Transverse colon (tissue), 4 donors: ENCODE measurements around the gene FANCI. TPM values are rescaled to one million over a fixed set of nuclear protein-coding genes. Genes with fewer than 3 reads are reported as not detected.

Source experiments
- DNase-seq: peaks from one replicate; pipeline ENCODE4 v3.0.0-alpha.2; 2019
- H3K27ac ChIP-seq, 4 donors: fragments of 200-600 bp; sonication (generic); 2 replicates each; pipeline ENCODE4 v1.5.1; 2016 to 2018; ENCODE audit warnings: inconsistent platforms in 4 of 4
- H3K27me3 ChIP-seq: fragments of 200-600 bp; sonication (generic); 2 replicates; pipeline ENCODE4 v1.5.1; 2017; ENCODE audit warnings: inconsistent platforms
- H3K36me3 ChIP-seq, 4 donors: fragments of 200-600 bp; sonication (generic); 2 replicates each; pipeline ENCODE4 v1.5.1; 2017 to 2019; ENCODE audit warnings: inconsistent platforms in 4 of 4
- H3K4me1 ChIP-seq, 4 donors: fragments of 200-600 bp; sonication (generic); 2 replicates each; pipeline ENCODE4 v1.5.1; 2017 to 2020; ENCODE audit warnings: inconsistent platforms in 4 of 4
- H3K4me3 ChIP-seq, 4 donors: fragments of 200-600 bp; sonication (generic); 1 replicate in 1 of 4; 2 replicates in 3 of 4; pipeline versions ENCODE4 v1.5.1 to v1.6.1; 2017 to 2019; ENCODE audit warnings: inconsistent platforms in 4 of 4
- H3K9me3 ChIP-seq, 2 donors: fragments of 200-600 bp; sonication (generic); 2 replicates each; pipeline ENCODE4 v1.5.1; 2017 to 2019; ENCODE audit warnings: inconsistent platforms in 2 of 2
- EP300 ChIP-seq: sonication (generic); formaldehyde crosslinking; IDR thresholded peaks from one replicate; pipeline ENCODE4 v1.6.1; 2017; ENCODE audit warnings: antibody characterized with exemption, low read depth
- POLR2A ChIP-seq: fragments of 450-650 bp; IDR thresholded peaks from one replicate; pipeline ENCODE4 v1.6.1; 2016; ENCODE audit warnings: antibody characterized with exemption, mild to moderate bottlenecking, moderate library complexity
- POLR2AphosphoS5 ChIP-seq, 3 donors: sonication (generic); formaldehyde crosslinking; IDR thresholded peaks; one replicate each; pipeline ENCODE4 v1.6.1; 2016; ENCODE audit warnings: antibody characterized with exemption in 3 of 3
- WGBS, 2 donors: methylation state at CpG; one replicate each; pipeline ENCODE4 v1.1.5; 2018; ENCODE audit warnings: low coverage in 1 of 2; 5-methylcytosine and 5-hydroxymethylcytosine counted together
- in situ Hi-C, 4 donors: fragments of 200-750 bp; cut with MboI; loops; one replicate each; pipeline versions ENCODE4 v1.15.0 to v1.15.1; 2017; ENCODE audit warnings: low sequenced_read_pairs in 3 of 4, low pct_ligation_motif_present in 1 of 4, low pct_unique_long_range_greater_than_20kb in 1 of 4
- intact Hi-C: fragments of 100-400 bp; cut with DNase I; formaldehyde crosslinking; loops from one replicate; pipeline ENCODE4 v1.15.1; 2023; ENCODE audit warnings: low total_unique reads
- total RNA-seq, 4 donors: library from RNA; depleted of rRNA; stranded (reverse); fragments of >200 nt; gene quantifications; one replicate each; pipeline ENCODE4 v1.1.0, GENCODE V29; 2016
- TF ChIP-seq, protein P1 (sequence below), 5 experiments: fragments of 200-600 bp in 3 of 5; fragments of 450-650 bp in 2 of 5; sonication (generic) in 3 of 5; IDR thresholded peaks; 1 replicate in 2 of 5; 2 replicates in 3 of 5; pipeline ENCODE4 v1.5.1; 2016 to 2017; ENCODE audit warnings: antibody characterized with exemption in 5 of 5, inconsistent platforms in 3 of 5, mild to moderate bottlenecking in 2 of 5, moderate library complexity in 1 of 5

FANCI gene
- total RNA-seq, 4 donors from 2014 or later = 3.7 to 10.3 (median 4.5) TPM

DNA sequence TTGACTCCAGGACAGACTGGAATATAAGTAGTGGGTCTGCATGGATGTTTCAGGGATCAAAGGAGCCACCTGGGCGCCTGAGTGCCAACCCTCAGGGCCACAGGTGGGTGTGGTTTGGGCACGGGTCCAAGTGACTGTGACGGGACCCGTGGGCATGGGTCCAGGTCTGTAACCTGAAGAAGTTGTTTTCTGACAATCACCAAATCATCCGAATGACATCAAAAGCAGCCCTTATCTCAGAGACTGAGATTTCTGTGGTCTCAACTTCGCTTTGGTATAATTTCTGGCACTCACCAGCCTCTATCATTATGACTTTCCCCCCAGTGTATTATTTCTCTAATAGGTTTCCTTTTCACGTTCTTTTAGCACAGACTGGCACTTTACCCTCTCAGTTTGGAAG is 46.8 kb upstream of the FANCI start:
- in situ Hi-C loops = loop anchor here in 2 of 4 donors (25.0 kb wide), 2 partner anchors 135 to 285 kb away; partner anchors contain the start of gene MFGE8 (in 1 of the 2)
- H3K27ac ChIP-seq = peak overlapping the region; percentile 6 to 49 (median 37)
- no peaks in the 10 kb centered on the region for H3K27me3 ChIP-seq
- TF ChIP-seq POLR2AphosphoS5 (IDR thresholded peaks at IDR 0.05) (no peak), EP300 (no peak), POLR2A (no peak)
- TF ChIP-seq, protein P1, sequence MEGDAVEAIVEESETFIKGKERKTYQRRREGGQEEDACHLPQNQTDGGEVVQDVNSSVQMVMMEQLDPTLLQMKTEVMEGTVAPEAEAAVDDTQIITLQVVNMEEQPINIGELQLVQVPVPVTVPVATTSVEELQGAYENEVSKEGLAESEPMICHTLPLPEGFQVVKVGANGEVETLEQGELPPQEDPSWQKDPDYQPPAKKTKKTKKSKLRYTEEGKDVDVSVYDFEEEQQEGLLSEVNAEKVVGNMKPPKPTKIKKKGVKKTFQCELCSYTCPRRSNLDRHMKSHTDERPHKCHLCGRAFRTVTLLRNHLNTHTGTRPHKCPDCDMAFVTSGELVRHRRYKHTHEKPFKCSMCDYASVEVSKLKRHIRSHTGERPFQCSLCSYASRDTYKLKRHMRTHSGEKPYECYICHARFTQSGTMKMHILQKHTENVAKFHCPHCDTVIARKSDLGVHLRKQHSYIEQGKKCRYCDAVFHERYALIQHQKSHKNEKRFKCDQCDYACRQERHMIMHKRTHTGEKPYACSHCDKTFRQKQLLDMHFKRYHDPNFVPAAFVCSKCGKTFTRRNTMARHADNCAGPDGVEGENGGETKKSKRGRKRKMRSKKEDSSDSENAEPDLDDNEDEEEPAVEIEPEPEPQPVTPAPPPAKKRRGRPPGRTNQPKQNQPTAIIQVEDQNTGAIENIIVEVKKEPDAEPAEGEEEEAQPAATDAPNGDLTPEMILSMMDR (IDR thresholded peaks at IDR 0.05) = no peak
- no peaks in the 10 kb centered on the region for H3K9me3 ChIP-seq
- peak; percentile 44 for DNase-seq
- no peak overlapping the region for H3K4me3 ChIP-seq
- intact Hi-C loops = no loop called here
- 43 to 55% methylated on average over 2 to 7 of the region's 7 CpGs for WGBS, 2 donors
- peaks cover 5 to 15% (median 11%) of the 10 kb centered on the region in 4 donors for H3K4me1 ChIP-seq
- peaks cover 0 to 28% (median 10%) of the 10 kb centered on the region in 4 donors for H3K36me3 ChIP-seq

DNA sequence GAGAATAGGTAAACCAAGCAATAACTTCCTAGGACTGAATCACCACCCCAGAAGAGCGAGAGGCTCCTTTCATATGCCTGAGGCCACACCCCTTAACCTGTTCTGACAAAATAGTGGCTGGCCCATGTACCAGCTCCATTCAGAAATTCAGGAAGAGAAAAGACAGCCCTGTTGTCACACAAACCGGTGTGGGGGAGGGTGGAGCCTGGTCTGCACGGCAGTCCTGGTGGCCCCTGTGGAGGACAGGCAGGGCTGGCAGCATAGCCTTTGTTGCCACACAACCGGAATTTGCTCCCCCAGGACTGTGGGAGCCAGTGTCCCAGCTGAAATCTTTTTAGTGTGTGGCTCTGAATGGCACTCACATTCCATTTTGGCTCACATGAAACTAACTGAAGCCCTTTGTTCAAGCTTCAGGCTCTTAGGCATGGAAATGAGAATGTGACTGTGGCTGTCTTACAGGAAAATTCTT is 46.2 kb upstream of the FANCI start:
- TF ChIP-seq, protein P1 (IDR thresholded peaks at IDR 0.05) = no peak
- no peak for TF ChIP-seq POLR2A
- TF ChIP-seq EP300 = no peak
- TF ChIP-seq POLR2AphosphoS5 (IDR thresholded peaks at IDR 0.05) = no peak
- Histone ChIP-seq H3K36me3 (peaks cover 0 to 27% (median 7%) of the 10 kb centered on the region in 4 donors), H3K27me3 (no peaks in the 10 kb centered on the region), H3K4me1 (peaks cover 5 to 15% (median 11%) of the 10 kb centered on the region in 4 donors), H3K27ac (peak overlapping the region; percentile 6 to 49 (median 37)), H3K4me3 (no peak overlapping the region), H3K9me3 (no peaks in the 10 kb centered on the region)
- in situ Hi-C loops (loop anchor here in 2 of 4 donors (25.0 kb wide), 2 partner anchors 135 to 285 kb away; partner anchors contain the start of gene MFGE8 (in 1 of the 2)), intact Hi-C loops (no loop called here)
- WGBS, 2 donors = 39 to 46% methylated on average over 2 to 4 of the region's 4 CpGs
- peak; percentile 41 for DNase-seq

DNA sequence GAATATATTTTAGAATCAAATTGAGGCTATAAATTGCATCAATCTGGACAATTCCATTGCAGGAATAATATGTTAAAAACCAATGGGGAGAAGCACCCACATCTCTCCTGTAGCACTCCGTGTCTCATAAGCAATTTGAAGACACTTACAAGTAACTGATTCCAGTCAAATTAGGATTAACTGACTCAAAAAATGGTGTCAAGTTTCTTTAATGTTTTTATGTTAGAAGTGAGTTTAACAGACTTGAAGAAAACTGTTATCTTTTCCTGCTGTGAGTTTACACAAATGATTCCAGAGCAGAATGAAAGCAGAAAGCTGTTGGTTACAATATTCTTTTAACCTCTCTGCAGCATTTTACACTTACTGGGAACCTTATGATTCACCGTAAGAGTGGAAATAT is 45.6 kb upstream of the FANCI start:
- H3K4me3 ChIP-seq = no peak overlapping the region
- H3K36me3 ChIP-seq = peaks cover 0 to 21% (median 6%) of the 10 kb centered on the region in 4 donors
- peak overlapping the region in 2 of 4 donors; percentile 40 to 52 for H3K27ac ChIP-seq
- intact Hi-C loops = no loop called here
- no peak for DNase-seq
- peaks cover 5 to 15% (median 11%) of the 10 kb centered on the region in 4 donors for H3K4me1 ChIP-seq
- H3K27me3 ChIP-seq = no peaks in the 10 kb centered on the region
- in situ Hi-C loops = loop anchor here in 2 of 4 donors (25.0 kb wide), 2 partner anchors 136 to 286 kb away; partner anchors contain the start of gene MFGE8 (in 1 of the 2)
- TF ChIP-seq POLR2A (no peak), POLR2AphosphoS5 (IDR thresholded peaks at IDR 0.05) (no peak), EP300 (no peak)
- TF ChIP-seq, protein P1 (IDR thresholded peaks at IDR 0.05) = no peak
- no peaks in the 10 kb centered on the region for H3K9me3 ChIP-seq
- WGBS, 2 donors = 67 to 79% methylated on average over 1 to 2 of the region's 2 CpGs

DNA sequence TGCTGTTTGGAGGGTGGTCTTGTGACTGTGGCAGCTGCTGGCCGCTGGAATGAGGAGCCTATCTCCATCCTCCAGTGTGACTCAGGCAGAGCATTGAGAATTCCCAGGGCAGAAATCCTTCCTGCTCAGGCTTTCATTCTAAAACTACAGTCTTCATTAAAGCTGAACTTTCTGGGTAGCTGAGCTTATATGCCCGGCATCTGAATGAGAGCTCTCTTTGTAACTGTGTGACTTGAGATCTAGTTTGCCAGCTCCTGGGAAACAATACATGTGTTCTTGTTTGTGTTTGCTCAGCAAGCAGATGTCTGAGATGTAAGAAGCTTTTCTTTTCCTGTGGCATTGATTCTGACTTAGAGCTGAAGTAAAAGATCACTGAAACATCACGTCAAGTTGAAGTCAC is 44.8 kb upstream of the FANCI start:
- in situ Hi-C loops = loop anchor here in 2 of 4 donors (25.0 kb wide), 2 partner anchors 137 to 287 kb away; partner anchors contain the start of gene MFGE8 (in 1 of the 2)
- peak overlapping the region in 2 of 4 donors; percentile 26 to 52 for H3K27ac ChIP-seq
- TF ChIP-seq, protein P1 (IDR thresholded peaks at IDR 0.05) = no peak
- TF ChIP-seq POLR2AphosphoS5 (IDR thresholded peaks at IDR 0.05) (no peak), POLR2A (no peak)
- peaks cover 5 to 15% (median 11%) of the 10 kb centered on the region in 4 donors for H3K4me1 ChIP-seq
- H3K4me3 ChIP-seq = no peak overlapping the region
- peaks cover 0 to 14% (median 5%) of the 10 kb centered on the region in 4 donors for H3K36me3 ChIP-seq
- intact Hi-C loops = no loop called here
- no peaks in the 10 kb centered on the region for H3K27me3 ChIP-seq
- no peaks in the 10 kb centered on the region for H3K9me3 ChIP-seq
- DNase-seq = no peak
- WGBS, 2 donors = 71 to 91% methylated on average over 1 to 3 of the region's 3 CpGs
